Stimulated activated CD4-positive, alpha-beta T cell treated with anti-CD3 and anti-CD28 coated beads, Interleukin-1b, Interleukin-23, amount 100 ng/mL, for 48 hours (primary cell): ENCODE measurements around the gene MRPL39.
"Not testable (repeated sequence)": the region's sequence is repeated elsewhere in the genome, so short reads cannot be mapped to it uniquely, and the experiment has no call there.

Source experiments
- DNase-seq: peaks from one replicate; pipeline ENCODE4 v3.0.0-alpha.2; 2020

MRPL39 gene

DNA sequence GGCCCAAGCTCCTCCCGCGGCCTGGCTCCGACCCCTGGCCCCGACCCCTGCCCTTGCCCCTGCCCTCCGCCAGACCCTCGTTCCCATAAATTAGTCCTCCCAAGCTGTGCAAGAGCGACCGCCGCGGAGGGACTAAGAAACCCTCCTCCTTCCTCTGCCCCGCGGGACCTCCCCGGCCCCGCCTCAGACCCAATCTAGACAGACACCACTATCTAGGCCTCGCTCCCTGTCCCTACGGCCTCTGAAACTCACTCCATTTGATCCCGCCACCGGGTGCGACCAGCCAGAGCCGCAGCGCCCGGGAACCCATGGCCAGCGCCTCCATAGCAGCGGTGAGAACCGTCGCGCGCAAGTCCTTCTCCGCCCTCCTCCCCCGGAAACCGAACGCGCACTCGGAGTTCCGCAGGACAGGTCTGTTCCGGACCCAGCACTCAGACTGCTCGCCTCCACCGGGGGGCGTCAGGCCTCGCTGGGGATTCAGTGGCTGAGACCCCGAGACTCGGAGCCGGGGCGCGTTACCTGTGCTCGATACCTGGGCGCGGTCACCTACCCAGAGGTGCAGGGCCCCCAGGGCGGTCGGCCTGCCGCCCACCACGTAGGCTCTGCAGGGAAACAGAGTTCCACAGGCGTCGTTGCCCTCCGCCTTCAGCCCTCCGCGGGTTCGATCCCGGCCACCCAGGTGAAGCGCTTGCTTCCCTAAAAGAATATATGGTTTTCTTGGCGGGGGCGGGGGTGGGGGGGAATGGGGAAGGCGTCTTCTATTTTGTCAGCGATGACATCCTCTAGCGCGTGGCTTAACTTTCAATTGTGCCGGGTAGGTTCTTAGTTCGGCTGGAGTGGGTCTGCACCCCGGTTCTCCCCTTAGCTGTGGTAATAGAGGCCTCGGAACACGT, at the start of gene MRPL39:
MRPL39 (minus strand) TSS at position 331 of the 893 bp plus-strand sequence; CDS start at position 325, 6 bp downstream.
- DNase-seq, result peak; percentile 90

DNA sequence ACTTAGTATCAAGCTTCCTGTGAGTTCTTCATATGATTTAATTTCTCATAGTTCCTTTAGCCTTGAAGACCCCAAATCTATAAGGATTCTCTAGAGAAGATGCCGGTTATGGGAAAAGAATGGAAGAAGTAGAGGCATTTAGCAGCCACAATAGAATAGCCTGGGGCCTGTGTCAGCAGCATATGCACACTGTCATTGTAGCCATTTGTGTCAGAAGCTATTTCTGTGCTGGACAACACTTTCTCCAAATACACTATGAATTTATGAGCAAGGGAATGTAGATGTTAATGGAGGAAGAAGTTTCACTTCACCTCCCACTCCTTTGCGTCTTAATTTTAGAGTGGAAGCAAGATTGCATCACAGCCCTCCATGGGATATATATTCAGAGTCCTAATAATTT, 49.1 kb upstream of the MRPL39 start:
- DNase-seq, result no peak

DNA sequence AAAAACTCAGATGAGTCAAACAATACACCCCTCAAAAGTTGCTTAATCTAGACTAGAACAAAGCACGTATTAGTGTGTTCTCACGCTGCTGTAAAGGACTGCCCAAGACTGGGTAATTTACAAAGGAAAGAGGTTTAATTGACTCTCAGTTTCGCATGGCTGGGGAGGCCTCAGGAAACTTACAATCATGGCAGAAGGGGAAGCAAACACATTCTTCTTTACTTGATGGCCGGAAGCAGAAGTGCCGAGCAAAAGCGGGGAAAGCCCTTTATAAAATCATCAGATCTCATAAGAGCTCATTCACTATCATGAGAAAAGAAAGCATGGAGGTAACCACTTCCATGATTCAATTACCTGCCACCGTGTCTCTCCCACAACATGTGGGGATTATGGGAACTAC, 41.9 kb upstream of the MRPL39 start:
- no peak for DNase-seq

DNA sequence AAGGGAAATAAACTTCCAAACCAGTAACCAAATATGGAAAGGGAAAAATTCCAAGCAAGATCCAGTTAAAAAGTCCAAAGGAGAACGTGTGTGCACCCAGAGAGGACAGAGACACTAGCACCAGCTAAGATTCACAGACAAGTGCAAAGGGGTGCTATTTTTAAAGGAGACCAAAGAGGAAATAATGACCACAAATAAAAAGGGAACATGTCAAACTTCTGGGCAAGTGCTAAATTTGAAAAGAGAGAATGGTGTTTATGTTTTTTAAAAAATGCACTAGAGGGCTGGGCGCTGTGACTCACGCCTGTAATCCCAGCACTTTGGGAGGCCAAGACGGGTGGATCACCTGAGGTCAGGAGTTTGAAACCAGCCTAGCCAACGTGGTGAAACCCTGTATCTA, 40.4 kb upstream of the MRPL39 start:
- DNase-seq, result no peak

DNA sequence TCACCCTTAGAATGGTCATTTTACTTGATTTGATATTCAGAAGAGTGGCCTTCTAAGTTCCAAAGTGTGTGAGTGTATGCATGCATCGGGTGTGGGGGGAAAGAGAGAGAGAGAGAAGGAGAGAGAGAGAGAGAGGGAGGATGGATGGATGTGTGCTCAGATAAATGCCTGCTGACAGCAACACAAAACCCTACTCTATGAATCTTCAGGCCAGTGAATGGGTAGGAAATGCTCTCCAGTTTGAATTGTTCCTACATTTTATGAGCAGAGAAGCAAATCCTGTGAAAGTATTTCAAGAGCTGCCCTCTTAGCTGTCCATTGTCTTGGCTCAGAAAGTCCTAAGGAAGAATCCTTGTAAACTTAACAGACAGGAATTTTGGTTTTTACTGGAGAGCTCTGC, 39.2 kb upstream of the MRPL39 start:
- DNase-seq, result no peak

DNA sequence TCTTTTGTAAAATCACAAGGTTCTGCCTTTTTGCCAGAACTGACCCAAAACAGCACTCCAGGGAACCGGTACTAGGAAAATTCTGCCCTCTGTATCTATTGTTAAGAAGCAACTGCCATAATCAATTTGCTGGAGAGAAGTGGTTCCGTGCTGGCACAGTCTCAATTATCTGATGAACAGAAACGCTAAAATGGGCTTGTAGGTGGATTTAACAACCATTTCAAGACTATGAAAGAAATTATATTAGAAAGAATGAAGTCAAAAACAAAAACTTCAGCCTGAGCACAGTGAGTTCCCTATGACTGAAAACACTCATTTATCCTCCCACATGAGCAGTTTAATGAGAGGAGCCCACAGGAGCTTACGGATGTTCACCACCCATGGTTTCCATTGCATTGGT, 36.2 kb upstream of the MRPL39 start:
- no peak for DNase-seq

DNA sequence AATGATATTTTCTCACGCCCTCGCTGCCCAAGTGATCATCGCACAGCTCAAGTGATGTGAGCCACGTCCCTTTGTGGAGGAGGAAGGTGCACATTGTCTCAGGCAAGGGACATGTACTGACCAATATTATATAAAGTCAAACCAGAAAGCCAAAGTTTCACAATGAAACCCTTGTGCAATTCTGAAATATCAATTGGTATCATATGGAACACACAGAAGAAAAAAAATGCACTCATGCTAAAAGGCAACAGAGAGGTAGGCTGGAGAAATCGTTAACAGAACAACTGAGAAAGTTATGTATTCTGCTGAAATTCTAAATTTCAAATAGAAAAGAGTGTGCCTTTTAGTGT, 33.6 kb upstream of the MRPL39 start:
- DNase-seq, result no peak

DNA sequence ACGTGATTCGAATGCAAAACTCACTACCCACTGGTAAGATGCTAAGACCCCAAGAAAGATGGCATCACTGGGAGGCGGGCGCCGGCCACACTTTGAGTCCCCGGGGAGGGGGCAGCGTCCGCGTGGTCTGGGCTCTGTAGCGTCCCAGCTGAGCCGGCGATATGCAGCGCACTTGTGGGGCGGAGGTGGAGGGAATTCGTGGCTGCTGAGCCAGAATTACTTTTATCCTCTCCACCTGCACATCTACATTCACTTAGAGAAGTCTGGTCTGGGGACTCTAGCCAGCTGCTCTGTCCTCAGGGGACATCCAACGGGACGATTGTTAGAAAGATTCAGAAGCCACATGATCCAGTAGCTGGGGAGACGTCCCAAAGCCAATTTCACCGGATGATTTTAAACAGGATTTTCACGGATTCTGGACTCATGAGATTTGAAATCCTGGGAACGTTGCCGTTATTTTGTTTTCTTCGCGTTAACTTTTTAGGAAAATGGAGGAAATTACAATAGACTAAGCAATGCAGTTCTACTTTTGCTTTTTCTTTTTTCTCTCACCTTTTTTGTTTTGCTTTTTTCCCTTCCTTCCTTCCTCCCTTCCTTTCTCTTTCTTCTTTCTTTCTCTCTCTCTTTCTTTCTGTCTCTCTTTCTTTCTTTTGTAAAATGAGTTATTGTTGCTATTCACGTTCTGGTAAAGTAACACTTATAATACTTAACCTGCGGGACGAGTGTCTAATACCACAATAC, 33.1 kb upstream of the MRPL39 start:
- no peak for DNase-seq

DNA sequence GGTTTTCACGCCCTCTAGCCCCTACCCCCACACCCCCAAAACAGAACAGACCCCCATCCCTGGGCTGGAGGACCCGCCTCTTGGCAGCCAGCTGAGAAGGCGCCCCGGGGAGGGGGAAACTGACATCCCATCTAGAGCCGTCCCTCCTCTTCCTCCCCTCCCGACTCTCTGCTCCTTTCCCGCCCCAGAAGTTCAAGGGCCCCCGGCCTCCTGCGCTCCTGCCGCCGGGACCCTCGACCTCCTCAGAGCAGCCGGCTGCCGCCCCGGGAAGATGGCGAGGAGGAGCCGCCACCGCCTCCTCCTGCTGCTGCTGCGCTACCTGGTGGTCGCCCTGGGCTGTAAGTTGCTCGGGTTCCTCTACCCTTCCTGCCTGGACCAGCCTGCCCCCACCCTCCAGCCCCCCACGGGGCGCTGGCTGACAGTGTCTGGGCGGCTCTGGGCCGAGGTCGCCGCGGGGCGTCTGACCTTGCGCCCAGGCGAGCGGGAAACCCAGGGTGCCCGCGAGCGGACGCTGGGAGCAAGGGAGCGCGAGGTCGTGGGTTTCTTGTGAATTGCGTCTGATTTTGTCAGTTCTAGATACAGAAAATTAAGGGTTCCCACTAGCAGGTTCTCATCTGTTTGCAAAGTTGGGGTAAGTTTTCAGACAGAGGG, 32.4 kb upstream of the MRPL39 start:
- peak; percentile 28 for DNase-seq

DNA sequence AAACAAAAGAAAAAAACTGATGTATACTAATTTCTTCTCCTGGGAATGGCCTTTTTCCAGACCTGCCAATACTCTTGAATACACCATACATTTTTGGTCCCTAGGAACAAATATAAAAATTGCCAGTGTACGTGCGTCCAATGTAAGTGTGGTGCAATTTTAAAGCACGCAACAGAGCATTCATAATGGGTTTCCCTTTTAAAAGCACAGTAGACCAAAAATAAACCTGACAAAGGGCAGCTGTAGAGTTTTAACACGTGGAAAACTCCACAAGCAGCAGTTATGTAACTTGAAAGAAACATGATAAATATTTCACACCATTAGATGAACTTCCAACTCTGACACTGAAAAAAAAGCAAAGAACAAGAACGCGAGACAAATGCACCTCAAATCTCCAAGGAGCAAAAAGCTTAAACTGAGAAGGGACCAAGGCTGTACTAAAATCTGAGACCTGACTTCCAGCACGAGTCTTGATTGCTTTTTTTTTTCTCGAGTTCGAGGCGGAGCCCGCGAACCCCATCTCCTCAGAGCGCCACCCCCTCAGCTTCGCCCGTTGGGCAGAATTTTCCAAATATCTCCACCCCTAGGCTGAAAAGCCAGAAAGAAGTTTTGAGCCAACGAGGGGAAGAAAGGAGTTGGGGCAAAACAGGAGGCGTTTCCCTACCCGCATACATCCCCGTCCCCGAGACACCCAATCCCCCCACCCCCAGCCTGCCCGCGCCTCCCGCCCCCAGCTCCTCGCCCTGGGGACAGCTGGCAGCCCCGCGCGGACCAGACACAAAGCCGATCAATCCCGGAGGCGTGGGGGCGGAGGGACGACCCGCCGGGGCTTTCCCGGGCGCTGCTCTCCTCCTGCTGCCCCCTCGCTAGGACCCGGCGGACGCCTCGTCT, 31.6 kb upstream of the MRPL39 start, which contains the start of gene JAM2:
JAM2 (plus strand) TSS at position 599 of the 891 bp plus-strand sequence. CDS start 564 bp downstream, outside the sequence.
- no peak for DNase-seq

DNA sequence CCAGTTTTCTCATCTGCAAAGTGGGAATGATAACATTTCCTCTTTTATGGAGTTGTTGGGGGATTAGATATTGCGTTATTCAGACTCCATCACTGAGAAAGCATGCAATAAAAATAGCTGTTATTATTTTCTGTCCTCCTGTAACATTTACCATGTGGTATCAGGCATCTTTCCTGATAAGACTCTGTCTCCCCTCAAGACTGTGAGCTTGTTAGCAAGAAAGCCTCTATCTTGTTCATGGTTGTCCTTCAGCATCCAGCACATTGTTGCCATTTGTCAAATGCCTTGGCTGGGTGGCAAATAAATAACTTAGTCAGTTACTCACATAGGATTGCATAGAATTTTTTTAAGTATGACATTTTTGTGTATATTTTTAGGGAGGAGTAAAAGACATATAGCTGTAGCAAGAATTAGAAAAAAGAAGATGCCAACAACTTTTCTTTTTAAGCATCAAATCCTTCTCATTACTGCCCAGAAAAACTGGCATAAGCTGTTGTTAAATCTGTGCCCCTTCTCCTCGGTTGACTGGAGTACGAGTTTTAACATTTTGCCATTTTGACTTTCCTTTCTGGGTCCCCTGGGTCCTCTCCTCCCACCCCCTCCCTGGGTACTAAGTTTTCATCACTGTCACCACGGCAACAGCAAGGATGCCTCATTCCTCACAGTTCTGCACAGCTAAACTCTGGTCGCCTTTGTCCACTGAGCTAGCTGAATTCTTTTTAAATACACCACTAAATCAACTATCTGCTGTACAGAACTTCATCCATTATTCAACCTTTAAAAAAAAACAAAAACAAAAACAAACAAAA, 30.8 kb upstream of the MRPL39 start:
- no peak for DNase-seq

DNA sequence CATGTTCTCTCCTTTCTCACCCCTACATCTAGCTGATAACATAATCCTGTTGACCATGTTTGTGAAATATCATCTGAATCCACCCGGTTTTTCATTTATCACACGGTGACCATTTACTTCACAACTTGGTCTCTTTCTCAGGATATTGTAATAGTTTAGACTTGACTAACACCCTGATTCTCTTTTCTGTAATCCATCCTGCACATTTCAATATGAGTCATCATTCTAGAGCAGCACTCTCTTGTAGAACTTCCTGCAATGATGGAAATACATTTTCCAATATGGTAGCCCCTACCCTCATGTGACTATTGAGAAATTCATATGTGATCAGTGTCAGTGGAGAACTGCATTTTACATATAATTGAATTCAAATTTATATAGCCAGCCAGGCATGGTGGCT, 29.4 kb upstream of the MRPL39 start:
- no peak for DNase-seq

DNA sequence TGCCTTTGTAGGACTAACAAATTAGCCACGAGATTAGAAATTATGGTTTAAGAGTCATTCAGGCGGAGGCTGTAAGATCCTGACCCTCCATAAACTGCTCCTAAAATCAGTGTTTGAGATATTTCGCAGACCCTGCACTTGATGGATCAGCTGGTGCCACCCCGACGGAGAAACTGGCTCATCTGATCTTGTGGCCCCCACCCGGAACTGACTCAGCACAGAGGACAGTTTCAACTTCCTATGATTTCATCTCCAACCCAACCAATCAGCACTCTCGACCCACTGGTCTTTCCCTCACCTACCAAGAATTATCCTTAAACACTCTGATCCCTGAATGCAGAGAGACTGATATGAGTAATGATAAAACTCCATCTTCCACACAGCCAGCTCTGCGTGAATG, 28.0 kb upstream of the MRPL39 start:
- DNase-seq, result peak; percentile 7

DNA sequence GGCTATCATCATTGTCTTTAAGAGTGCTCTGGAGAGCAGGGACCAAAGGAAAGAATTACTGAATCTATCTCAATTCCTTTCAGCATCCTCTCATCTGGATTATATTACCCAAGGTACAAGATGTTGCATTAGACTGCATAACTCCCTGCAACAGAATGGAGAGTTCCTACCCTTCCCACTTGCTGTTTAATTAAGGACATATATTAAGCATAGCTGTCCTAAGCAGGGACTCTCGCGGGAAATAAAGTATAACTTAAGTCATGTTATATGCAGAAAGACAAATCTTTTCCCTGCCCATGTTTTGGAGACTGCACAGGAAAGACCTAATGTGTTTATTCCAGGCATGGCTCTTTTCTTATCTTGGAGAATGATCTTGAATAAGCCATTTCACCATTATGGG, 25.0 kb upstream of the MRPL39 start:
- DNase-seq, result no peak

DNA sequence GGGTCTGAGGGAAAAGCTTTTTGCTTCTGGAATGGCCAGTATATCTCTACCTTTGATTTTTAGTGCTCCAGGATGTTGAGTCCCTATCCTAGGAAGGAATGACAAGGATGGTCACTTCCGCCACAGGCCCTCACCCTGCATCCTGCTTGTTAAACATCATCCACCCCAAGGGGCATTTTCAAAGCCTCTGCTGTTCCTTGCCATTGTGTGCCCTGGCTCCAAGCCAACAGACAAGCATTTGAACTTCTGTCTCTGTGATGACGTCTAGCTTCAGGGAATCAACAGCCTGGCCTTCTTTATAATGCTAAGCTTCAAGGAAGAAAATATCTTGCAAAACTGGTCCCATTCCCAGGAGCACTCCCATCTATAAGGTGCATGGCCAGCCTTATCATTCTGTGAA, 19.5 kb upstream of the MRPL39 start:
- DNase-seq, result no peak

DNA sequence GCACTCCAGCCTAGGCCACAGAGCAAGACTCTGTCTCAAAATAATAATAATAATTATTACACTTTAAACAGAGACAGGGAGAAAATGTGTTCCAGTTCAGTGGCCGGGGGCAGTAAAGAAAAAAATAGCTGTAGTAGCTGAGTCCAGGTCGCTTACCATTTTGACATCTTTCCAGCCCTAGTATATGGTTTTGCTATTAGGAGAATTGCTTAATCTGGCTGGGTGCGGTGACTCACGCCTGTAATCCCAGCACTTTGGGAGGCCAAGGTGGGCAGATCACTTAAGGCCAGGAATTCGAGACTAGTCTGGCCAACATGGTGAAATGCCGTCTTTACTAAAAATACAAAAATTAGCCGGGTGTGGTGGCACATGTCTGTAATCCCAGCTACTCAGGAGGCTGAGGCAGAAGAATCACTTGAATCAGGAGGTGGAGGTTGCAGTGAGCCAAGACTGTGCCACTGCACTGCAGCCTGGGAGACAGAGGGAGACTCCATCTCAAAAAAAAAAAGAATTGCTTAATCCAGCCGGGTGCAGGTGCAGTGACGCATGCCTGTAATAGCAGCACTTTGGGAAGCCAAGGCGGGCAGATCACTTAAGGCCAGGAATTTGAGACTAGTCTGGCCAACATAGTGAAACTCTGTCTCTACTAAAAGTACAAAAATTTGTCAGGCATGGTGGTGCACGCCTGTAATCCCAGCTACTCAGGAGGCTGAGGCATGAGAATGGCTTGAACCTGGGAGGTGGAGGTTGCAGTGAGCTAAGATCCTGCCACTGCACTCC, 18.7 kb upstream of the MRPL39 start:
- not testable (repeated sequence) for DNase-seq

DNA sequence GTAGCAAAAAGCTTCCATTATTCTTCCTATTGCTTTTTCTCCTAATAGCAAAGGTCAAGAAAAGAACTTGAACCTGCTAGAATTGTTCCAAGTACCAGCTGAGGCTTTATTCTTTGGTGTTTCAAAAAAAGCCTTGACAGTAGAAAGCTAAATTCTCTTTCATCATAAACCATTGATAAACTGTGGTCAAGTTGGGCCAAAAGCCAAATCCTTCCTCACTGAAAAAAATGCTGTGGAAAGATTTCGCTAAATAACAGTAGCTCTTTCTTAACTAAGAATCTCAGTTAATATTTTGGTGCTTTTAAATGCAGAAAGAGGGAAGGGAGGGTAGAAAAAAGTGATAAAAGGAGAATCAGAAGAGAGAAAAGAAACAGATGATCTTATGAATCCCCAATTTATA, 17.8 kb upstream of the MRPL39 start:
- no peak for DNase-seq

DNA sequence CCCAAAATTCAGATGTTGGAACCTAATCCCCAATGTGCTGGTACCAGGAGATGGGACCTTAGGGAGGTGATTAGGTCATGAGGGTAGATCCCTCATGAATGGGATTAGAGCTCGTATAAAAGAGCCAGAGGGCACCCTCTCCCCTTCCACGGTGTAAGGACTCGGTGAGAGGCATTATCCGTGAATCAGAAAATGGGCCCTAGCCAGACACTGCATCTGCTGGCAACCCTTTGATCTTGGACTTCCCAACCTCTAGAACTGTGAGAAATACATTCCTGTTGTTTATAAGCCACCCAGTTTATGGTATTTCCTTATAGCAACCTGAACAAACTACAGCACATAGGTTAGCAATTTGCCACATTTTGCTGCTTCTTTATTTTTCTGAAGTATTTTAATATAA, 17.2 kb upstream of the MRPL39 start:
- no peak for DNase-seq

DNA sequence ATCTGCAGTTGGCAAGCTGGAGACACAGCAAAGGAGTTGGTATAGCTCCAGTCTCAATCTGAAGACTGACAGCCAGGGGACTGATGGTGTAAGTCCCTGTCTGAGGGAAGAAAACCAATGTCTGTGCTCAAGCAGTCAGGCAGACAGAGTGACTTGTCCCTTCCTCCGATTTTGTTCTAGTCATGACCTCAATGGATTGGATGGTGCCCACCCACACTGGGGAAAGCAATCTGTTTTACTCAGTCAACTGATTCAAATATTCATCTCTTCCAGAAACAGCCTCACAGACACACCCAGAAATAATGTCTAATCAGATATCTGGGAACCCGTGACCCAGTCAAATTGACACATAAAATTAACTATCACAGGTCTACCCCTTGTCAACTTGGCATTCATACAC, 11.9 kb upstream of the MRPL39 start:
- no peak for DNase-seq

DNA sequence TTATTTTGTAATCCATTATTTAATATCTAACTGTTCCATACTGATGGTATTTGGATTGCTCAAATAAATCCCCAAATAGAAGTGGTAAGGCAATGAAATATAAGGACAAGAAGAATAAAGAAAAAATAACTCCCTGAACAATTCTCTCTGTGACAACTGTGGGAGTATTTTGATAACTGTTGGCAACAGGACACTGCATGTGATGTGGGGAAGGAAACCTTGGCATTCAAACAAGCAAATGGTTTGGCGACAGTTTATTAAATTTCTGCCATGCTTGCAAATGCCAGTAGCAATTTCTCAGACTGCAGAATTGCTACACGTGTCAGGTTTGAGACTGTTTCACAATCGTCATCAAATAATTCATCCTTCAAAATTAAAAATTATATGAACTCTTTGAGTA, 8.6 kb upstream of the MRPL39 start:
- DNase-seq, result no peak

DNA sequence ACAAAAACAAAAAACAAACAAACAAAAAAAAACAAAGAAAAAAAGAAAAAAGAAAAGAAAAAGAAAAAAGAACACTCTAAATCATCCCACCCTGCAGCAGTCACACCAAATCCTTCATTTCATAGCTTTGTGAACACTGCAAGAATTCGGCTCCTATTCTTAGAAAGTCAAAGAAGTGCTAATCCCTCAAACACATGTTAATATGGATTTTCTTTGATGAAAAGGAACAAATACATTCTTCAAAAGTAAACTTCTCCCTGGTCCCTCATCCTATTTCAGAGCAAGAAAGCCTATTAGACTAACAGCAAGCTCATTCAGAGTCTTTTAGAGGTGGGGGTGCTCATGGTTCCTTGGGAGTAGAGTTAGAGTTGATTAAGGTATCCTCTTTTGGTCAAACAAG, 7.2 kb upstream of the MRPL39 start:
- no peak for DNase-seq
